Suprapubic skin (tissue), 4 donors: ENCODE measurements around the gene SEMA3C.

ENCODE experiments used
- EP300 ChIP-seq: sonication (generic); formaldehyde crosslinking; IDR thresholded peaks from one replicate; pipeline ENCODE4 v1.6.1; 2017; ENCODE audit warnings: antibody characterized with exemption
- POLR2A ChIP-seq, 2 donors: fragments of 450-650 bp; IDR thresholded peaks; one replicate each; pipeline ENCODE4 v1.6.1; 2017; ENCODE audit warnings: antibody characterized with exemption in 2 of 2, mild to moderate bottlenecking in 2 of 2, moderate library complexity in 2 of 2
- POLR2AphosphoS5 ChIP-seq, 3 donors: sonication (generic); formaldehyde crosslinking; IDR thresholded peaks; one replicate each; pipeline ENCODE4 v1.6.1; 2017; ENCODE audit warnings: antibody characterized with exemption in 3 of 3
- TF ChIP-seq, protein P1 (sequence below), 2 donors: fragments of 200-600 bp in 1 of 2; fragments of 450-650 bp in 1 of 2; sonication (generic) in 1 of 2; IDR thresholded peaks; one replicate each; pipeline ENCODE4 v1.5.1; 2016 to 2019; ENCODE audit warnings: antibody characterized with exemption in 2 of 2, mild to moderate bottlenecking in 1 of 2, moderate library complexity in 1 of 2

DNA sequence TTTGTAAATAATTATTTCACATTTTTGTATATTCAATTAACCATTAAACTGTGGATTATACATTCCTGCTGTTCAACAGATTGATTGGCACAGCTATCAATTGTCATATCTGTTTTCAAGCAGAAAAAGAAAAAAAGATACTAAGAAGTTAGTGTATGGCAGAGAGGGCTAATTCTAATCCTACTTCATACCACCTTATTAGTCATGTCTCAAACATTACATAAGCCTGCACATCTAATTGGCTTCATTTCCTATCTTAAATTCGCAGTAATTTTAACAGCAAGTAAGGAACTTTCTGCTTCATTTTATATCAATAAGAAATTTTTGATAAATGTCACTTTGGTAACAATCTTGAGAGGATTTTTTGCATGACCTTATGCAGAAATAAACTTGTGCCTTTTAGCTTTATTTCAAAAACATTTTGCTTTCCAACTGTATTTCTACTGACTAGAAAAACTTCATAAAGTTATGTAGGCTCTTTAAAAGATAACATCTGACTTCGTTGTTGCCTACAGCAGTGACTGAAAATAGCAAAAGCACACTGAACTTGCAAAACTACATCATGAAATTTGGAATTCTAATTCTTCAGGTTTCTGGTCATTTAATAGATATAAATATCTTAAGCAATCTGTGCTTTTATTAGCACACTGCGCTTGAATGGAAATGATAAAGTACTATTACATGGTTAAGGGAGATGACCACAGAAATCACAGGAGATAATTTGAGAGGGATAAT is 111.5 kb downstream of the SEMA3C start:
- TF ChIP-seq, protein P1, sequence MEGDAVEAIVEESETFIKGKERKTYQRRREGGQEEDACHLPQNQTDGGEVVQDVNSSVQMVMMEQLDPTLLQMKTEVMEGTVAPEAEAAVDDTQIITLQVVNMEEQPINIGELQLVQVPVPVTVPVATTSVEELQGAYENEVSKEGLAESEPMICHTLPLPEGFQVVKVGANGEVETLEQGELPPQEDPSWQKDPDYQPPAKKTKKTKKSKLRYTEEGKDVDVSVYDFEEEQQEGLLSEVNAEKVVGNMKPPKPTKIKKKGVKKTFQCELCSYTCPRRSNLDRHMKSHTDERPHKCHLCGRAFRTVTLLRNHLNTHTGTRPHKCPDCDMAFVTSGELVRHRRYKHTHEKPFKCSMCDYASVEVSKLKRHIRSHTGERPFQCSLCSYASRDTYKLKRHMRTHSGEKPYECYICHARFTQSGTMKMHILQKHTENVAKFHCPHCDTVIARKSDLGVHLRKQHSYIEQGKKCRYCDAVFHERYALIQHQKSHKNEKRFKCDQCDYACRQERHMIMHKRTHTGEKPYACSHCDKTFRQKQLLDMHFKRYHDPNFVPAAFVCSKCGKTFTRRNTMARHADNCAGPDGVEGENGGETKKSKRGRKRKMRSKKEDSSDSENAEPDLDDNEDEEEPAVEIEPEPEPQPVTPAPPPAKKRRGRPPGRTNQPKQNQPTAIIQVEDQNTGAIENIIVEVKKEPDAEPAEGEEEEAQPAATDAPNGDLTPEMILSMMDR (IDR thresholded peaks at IDR 0.05) = no peak
- TF ChIP-seq POLR2A (IDR thresholded peaks at IDR 0.05) (no peak), EP300 (no peak), POLR2AphosphoS5 (IDR thresholded peaks at IDR 0.05) (no peak)
